Endothelial cell of umbilical vein (primary cell): ENCODE measurements around the gene OR10AD1. TPM values are rescaled to one million over a fixed set of nuclear protein-coding genes. Genes with fewer than 3 reads are reported as not detected.

Experiments
- BruUV-seq: library from RNA; stranded (reverse); fragments of 400-500 nt; replicated peaks from 2 replicates; lab custom pipeline; 2021; lab: Mats Ljungman, UMichigan
- CTCF ChIA-PET: fragments of 300-600, 350-600 bp; sonication (Branson Sonifier 250); formaldehyde crosslinking; loops from one replicate; lab custom pipeline; 2021; ENCODE audit warnings: antibody characterized with exemption, inconsistent platforms; lab: Charles Lee
- POLR2A ChIA-PET: fragments of 300-600, 350-600 bp; sonication (Branson Sonifier 250); formaldehyde crosslinking; loops from one replicate; lab custom pipeline; 2021; ENCODE audit warnings: antibody characterized with exemption, inconsistent platforms; lab: Charles Lee
- DNase-seq: peaks from one replicate; pipeline ENCODE4 v3.0.0-alpha.2; 2011; ENCODE audit warnings: low read depth, low spot score
- FAIRE-seq: peaks from 2 replicates; lab custom pipeline; 2011; peaks lifted over from hg19 to GRCh38; lab: Jason Lieb, UNC
- H2AFZ ChIP-seq: 2 replicates; pipeline ENCODE4 v1.6.0; 2012; ENCODE audit warnings: low read depth, low read length, control low read depth, inconsistent platforms
- H3K27ac ChIP-seq: 2 replicates; pipeline ENCODE4 v1.5.1; 2011; ENCODE audit warnings: low read depth, mild to moderate bottlenecking, control low read depth, low read length, moderate library complexity; ENCODE audit not compliant: insufficient read depth
- H3K27me3 ChIP-seq, 2 experiments: 2 replicates each; pipeline versions ENCODE4 v1.6.0 to v1.6.1; 2011; ENCODE audit warnings: low read length in 2 of 2, mixed read lengths in 1 of 2; ENCODE audit not compliant: control insufficient read depth in 2 of 2, insufficient read depth in 2 of 2
- H3K36me3 ChIP-seq, 2 experiments: 2 replicates in 1 of 2; 3 replicates in 1 of 2; pipeline ENCODE4 v1.5.1; 2011; ENCODE audit warnings: low read length in 2 of 2, mild to moderate bottlenecking in 1 of 2, moderate library complexity in 1 of 2; ENCODE audit not compliant: control insufficient read depth in 2 of 2, insufficient read depth in 2 of 2; ENCODE audit errors: extremely low read depth in 1 of 2
- H3K4me1 ChIP-seq: 3 replicates; pipeline ENCODE4 v1.5.1; 2011; ENCODE audit warnings: mild to moderate bottlenecking, low read length; ENCODE audit not compliant: control insufficient read depth, insufficient read depth; ENCODE audit errors: extremely low read depth
- H3K4me2 ChIP-seq: 2 replicates; pipeline ENCODE4 v1.6.1; 2011; ENCODE audit warnings: low read length, control low read depth, mixed read lengths; ENCODE audit not compliant: insufficient read depth
- H3K4me3 ChIP-seq, 3 experiments: fragments of 200-600 bp in 1 of 3; sonication (generic), shearing (Covaris generic) in 1 of 3; replicated peaks in 1 of 3; 2 replicates each; pipeline ENCODE4 v1.5.1; 2011 to 2016; ENCODE audit warnings: control low read depth in 3 of 3, low read length in 3 of 3, mild to moderate bottlenecking in 2 of 3, inconsistent platforms in 1 of 3, low read depth in 1 of 3, moderate library complexity in 1 of 3; ENCODE audit not compliant: insufficient read depth in 1 of 3
- H3K79me2 ChIP-seq: 2 replicates; pipeline ENCODE4 v1.6.0; 2012; ENCODE audit warnings: low read length, inconsistent platforms; ENCODE audit not compliant: control insufficient read depth, insufficient read depth
- H3K9ac ChIP-seq: replicated peaks from 2 replicates; pipeline ENCODE3; 2011; ENCODE audit warnings: low read length, control low read depth; ENCODE audit not compliant: insufficient read depth; ENCODE audit errors: extremely low read depth
- H3K9me1 ChIP-seq: replicated peaks from 3 replicates; pipeline ENCODE4 v1.6.0; 2011; ENCODE audit warnings: mild to moderate bottlenecking, low read length; ENCODE audit not compliant: control insufficient read depth, insufficient read depth; ENCODE audit errors: extremely low read depth
- H3K9me3 ChIP-seq: replicated peaks from 2 replicates; pipeline ENCODE4 v1.5.1; 2012; ENCODE audit warnings: low read length, inconsistent platforms; ENCODE audit not compliant: control insufficient read depth, insufficient read depth
- H4K20me1 ChIP-seq: replicated peaks from 2 replicates; pipeline ENCODE3; 2011; ENCODE audit warnings: mild to moderate bottlenecking, low read length; ENCODE audit not compliant: control insufficient read depth, insufficient read depth; ENCODE audit errors: extremely low read depth
- GATA2 ChIP-seq: IDR thresholded peaks from 2 replicates; pipeline ENCODE4 v1.7.0; 2011; ENCODE audit warnings: low read depth, mild to moderate bottlenecking, moderate library complexity, mixed read lengths, low read length; ENCODE audit not compliant: insufficient read length, insufficient read depth
- POLR2A ChIP-seq: IDR thresholded peaks from 2 replicates; pipeline ENCODE4 v1.6.1; 2012; ENCODE audit warnings: low read depth, mild to moderate bottlenecking, control low read depth, low read length
- POLR2AphosphoS5 ChIP-seq: IDR thresholded peaks from 2 replicates; pipeline ENCODE4 v1.6.1; 2012; ENCODE audit warnings: low read depth, mild to moderate bottlenecking, control low read depth, low read length, moderate library complexity; ENCODE audit not compliant: insufficient read depth
- dilution Hi-C: fragments of 300-500 bp; cut with MboI; formaldehyde crosslinking; loops from one replicate; pipeline ENCODE4 v1.15.0; 2019; ENCODE audit warnings: low sequenced_read_pairs; ENCODE audit not compliant: extremely low pct_ligation_motif_present
- intact Hi-C: fragments of 100-400 bp; cut with micrococcal nuclease; formaldehyde crosslinking; loops from one replicate; pipeline ENCODE4 v1.10.0; 2022
- polyA plus RNA-seq, 4 experiments: library from polyadenylated mRNA; depleted of rRNA in 3 of 4; stranded (reverse) in 3 of 4; unstranded in 1 of 4; fragments of >200 nt; gene quantifications; 2 replicates each; pipeline versions ENCODE4 v1.2.1 to v1.2.3, GENCODE V29; 2011 to 2012; ENCODE audit warnings: missing spikeins in 1 of 4
- total RNA-seq: library from RNA; stranded (reverse); gene quantifications from 2 replicates; pipeline ENCODE4 v1.2.3, GENCODE V29; 2021
- TF ChIP-seq, protein P1 (sequence below): IDR thresholded peaks from 2 replicates; pipeline ENCODE4 v1.6.1; 2011; ENCODE audit not compliant: insufficient read depth, insufficient read length
- TF ChIP-seq, protein P2 (sequence below), 2 donors: IDR thresholded peaks; 1 replicate in 1 of 2; 2 replicates in 1 of 2; pipeline ENCODE4 v1.5.1; 2011; ENCODE audit warnings: low read length in 2 of 2, mild to moderate bottlenecking in 2 of 2, moderate library complexity in 2 of 2, control low read depth in 1 of 2, inconsistent platforms in 1 of 2, low read depth in 1 of 2; ENCODE audit not compliant: insufficient read depth in 1 of 2; ENCODE audit errors: extremely low read depth in 1 of 2

Gene OR10AD1
- total and polyA plus RNA-seq, 2 donors (not counting 3 experiments of a cell fraction or from before 2014, with no cell fraction given), result not detected

DNA sequence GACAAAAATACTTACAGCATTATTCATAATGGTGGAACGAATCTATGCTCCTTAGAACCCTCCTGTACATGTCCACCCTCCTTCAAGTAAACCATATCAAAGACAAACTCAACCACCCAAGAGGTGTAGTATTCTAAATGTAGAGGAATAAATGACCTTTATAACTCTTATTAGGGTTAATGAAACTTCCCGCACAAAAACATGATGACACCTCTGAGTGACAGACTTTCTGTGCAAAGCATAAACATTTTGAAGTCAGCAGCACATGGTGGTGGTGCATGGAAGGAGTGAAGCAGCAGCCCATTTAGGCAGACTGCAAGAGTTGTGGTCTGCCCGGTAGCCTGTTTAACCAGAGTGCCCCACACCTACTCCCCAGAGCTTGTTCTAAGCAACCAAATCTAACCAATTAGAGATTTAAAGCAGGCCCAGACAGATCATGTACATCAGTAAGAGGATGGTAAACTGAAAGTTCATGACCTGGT, 45.2 kb downstream of the OR10AD1 start:
- Histone ChIP-seq H3K9ac (no peak overlapping the region), H3K27me3 (peaks cover 4 to 7% of the 10 kb centered on the region in 2 experiments), H4K20me1 (no peaks in the 10 kb centered on the region), H3K9me1 (no peaks in the 10 kb centered on the region), H3K4me1 (peaks cover 3% of the 10 kb centered on the region), H3K79me2 (peaks cover 9% of the 10 kb centered on the region), H3K9me3 (no peaks in the 10 kb centered on the region), H3K4me3 (peak overlapping the region in 2 of 3 experiments; percentile 28 to 66), H3K36me3 (no peaks in the 10 kb centered on the region), H2AFZ (peak overlapping the region; percentile 87), H3K4me2 (peak overlapping the region; percentile 60), H3K27ac (no peak overlapping the region)
- intact Hi-C loops (loop anchor here (1.0 to 10.0 kb wide), 3 partner anchors 52 to 443 kb away; partner anchors contain the start of gene SENP1), dilution Hi-C loops (no loop called here)
- BruUV-seq, result no TSS peak
- TF ChIP-seq, protein P1, sequence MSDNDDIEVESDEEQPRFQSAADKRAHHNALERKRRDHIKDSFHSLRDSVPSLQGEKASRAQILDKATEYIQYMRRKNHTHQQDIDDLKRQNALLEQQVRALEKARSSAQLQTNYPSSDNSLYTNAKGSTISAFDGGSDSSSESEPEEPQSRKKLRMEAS, result no peak
- ChIA-PET POLR2A (no interaction called here), CTCF (interaction anchor here (0.8 to 2.0 kb wide), 18 partner anchors 8 to 460 kb away, joined by 3 to 13 read pairs (median 4); partner anchors contain the start of genes CCDC184, PFKM and SENP1)
- FAIRE-seq, result peak; percentile 26
- no peak for DNase-seq

DNA sequence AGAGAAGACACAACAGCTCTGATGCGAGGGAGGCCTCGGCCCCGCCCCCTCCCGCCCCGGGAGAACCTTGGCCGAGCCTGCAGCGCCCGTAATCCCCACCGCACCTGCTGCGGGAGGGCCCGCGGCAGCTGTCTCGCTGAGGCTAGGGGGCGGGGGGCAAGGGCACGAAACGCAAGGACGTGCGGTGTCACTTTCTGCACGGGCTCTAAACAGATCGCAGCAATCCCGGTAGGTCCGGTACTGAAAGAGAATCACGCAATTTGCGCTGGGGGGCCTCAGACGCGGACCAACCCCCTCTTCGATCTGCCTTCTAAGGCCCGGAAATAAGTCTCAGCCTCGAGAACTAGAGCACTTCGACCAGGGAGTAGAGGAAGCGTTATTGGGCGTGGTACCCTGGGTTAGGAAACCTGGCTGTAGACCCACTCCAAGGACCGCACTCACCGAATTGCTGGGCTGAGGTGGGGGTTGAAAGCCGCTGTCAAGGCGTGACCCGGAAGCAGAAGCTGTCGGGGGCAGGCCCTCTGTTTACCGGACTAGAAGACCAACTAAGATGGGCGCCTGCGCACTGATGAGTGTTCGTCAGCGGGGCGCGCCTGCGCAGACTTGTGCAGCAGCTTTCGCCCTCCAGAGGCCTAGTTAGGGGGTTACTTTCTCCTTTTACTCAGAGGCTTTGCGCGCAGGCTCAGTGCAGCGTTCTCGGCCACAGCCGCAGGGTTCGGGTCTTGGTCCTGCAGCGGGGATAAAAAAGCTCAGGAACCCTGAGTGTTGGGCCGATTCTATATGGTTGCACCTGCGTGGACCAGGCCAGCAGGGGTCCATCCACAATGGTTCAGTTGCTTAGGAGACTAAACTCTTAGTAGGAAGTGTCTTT, 45.8 kb downstream of the OR10AD1 start, which contains the start of gene ASB8:
TSS of gene ASB8 (minus strand) at position 498 of the 871 bp plus-strand sequence. CDS start 4,019 bp downstream, outside the sequence.
- peak; percentile 100 for FAIRE-seq
- intact Hi-C loops (loop anchor here (1.0 to 10.0 kb wide), 3 partner anchors 51 to 442 kb away; partner anchors contain the start of gene SENP1), dilution Hi-C loops (no loop called here)
- H3K9me1 ChIP-seq, result no peaks in the 10 kb centered on the region
- TSS peak; percentile 47 for BruUV-seq
- H2AFZ ChIP-seq, result peak within 1 kb of the TSS; percentile 87
- H4K20me1 ChIP-seq, result no peaks in the 10 kb centered on the region
- TF ChIP-seq POLR2AphosphoS5 (peak; percentile 62), POLR2A (peak; percentile 84), GATA2 (no peak)
- TF ChIP-seq, protein P1, result no peak
- TF ChIP-seq, protein P2, sequence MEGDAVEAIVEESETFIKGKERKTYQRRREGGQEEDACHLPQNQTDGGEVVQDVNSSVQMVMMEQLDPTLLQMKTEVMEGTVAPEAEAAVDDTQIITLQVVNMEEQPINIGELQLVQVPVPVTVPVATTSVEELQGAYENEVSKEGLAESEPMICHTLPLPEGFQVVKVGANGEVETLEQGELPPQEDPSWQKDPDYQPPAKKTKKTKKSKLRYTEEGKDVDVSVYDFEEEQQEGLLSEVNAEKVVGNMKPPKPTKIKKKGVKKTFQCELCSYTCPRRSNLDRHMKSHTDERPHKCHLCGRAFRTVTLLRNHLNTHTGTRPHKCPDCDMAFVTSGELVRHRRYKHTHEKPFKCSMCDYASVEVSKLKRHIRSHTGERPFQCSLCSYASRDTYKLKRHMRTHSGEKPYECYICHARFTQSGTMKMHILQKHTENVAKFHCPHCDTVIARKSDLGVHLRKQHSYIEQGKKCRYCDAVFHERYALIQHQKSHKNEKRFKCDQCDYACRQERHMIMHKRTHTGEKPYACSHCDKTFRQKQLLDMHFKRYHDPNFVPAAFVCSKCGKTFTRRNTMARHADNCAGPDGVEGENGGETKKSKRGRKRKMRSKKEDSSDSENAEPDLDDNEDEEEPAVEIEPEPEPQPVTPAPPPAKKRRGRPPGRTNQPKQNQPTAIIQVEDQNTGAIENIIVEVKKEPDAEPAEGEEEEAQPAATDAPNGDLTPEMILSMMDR (IDR thresholded peaks at IDR 0.05; ENCODE audit: extremely low read depth in 1 of 2, insufficient read depth in 1 of 2, low read depth in 1 of 2, low read length in 2 of 2), result peak; percentile 44 to 54
- peaks cover 9% of the 10 kb centered on the region for H3K79me2 ChIP-seq
- no peaks in the 10 kb centered on the region for H3K36me3 ChIP-seq
- peaks cover 4 to 7% of the 10 kb centered on the region in 2 experiments for H3K27me3 ChIP-seq
- ChIA-PET CTCF (interaction anchor here (0.8 to 2.0 kb wide), 19 partner anchors 8 to 461 kb away, joined by 3 to 13 read pairs (median 5); partner anchors contain the start of genes CCDC184, PFKM and SENP1), POLR2A (no interaction called here)
- peak; percentile 99 for DNase-seq
- peak within 1 kb of the TSS; percentile 0 for H3K27ac ChIP-seq
- H3K4me1 ChIP-seq, result peaks cover 3% of the 10 kb centered on the region
- H3K9ac ChIP-seq, result peak within 1 kb of the TSS; percentile 26
- no peaks in the 10 kb centered on the region for H3K9me3 ChIP-seq
- H3K4me3 ChIP-seq, result peak within 1 kb of the TSS; percentile 35 to 66 (median 54)
- H3K4me2 ChIP-seq, result peak within 1 kb of the TSS; percentile 82
